ENCODE results near the gene FTSJ3. TPM values are rescaled to one million over a fixed set of nuclear protein-coding genes. Genes with fewer than 3 reads are reported as not detected.

FTSJ3 gene, protein sequence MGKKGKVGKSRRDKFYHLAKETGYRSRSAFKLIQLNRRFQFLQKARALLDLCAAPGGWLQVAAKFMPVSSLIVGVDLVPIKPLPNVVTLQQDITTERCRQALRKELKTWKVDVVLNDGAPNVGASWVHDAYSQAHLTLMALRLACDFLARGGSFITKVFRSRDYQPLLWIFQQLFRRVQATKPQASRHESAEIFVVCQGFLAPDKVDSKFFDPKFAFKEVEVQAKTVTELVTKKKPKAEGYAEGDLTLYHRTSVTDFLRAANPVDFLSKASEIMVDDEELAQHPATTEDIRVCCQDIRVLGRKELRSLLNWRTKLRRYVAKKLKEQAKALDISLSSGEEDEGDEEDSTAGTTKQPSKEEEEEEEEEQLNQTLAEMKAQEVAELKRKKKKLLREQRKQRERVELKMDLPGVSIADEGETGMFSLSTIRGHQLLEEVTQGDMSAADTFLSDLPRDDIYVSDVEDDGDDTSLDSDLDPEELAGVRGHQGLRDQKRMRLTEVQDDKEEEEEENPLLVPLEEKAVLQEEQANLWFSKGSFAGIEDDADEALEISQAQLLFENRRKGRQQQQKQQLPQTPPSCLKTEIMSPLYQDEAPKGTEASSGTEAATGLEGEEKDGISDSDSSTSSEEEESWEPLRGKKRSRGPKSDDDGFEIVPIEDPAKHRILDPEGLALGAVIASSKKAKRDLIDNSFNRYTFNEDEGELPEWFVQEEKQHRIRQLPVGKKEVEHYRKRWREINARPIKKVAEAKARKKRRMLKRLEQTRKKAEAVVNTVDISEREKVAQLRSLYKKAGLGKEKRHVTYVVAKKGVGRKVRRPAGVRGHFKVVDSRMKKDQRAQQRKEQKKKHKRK
- total RNA-seq: 60.9 and 67.0 TPM in 2 replicates

DNA sequence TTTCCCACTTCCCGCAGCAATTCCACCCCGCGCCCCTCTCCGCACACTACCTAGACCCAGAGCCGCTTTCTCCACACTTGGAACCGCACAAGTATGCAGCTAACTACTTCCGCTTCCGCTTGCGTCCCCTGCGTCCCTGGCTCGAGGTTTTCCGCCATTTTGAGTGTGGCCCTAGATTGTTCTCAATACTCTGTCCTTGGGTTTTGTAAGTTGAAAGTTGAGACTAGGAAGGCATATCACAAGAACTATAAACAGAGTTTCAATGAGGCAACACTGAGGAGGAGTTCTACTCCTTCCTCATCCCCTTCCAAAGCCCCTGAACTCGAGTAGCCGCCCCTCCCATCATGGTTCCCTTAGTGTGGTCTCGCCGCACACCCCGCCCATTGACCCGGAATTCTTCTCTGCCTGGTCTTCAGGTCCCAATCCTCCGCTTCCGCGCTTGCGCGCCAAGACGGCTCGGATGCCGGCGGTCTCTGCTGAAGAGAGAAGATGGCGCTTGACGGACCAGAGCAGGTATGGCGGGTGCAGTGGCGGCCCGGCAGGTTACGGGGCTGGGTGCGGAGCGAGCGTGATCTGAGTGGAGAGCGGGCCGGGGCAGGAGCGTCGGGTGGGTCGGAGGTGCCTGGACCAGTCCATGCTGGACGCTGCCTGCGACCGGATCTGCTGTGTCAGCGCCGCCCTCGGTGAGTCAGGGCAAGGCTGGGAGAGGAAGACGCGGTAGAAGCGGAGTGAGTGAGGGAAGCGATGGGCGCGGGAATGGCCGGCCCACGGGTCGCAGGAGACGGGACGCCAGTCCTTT, at the start of gene FTSJ3, which contains the start of gene PSMC5:
FTSJ3 (minus strand) TSS at position 662 of the 799 bp plus-strand sequence. CDS start 761 bp downstream, outside the sequence.
PSMC5 (plus strand) TSS at position 430 of the 799 bp plus-strand sequence; CDS start at position 490, 60 bp downstream.

DNA sequence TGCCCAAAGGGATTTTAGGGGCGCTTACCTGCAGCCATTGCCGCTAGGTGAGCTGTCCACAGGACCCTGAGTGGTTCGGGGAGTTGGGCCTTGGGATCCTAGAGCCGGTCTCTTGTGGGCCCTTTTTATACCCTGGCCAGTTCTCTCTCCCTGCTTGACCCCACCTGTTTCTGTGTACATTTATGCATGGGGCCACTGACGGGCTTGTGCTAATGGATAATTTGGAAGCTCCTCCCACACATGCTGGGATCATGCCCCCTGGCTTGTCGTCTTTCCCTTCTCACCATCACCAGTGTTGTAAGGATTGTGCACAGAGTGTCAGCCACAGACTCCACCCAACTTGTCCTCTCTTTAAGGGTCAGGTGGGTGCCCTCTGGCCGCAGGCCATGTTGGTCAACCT, 46.1 kb upstream of the FTSJ3 start, which contains the start of gene CSH2:
CSH2 (minus strand) TSS at position 101 of the 400 bp plus-strand sequence; CDS start at position 38, 63 bp downstream.

DNA sequence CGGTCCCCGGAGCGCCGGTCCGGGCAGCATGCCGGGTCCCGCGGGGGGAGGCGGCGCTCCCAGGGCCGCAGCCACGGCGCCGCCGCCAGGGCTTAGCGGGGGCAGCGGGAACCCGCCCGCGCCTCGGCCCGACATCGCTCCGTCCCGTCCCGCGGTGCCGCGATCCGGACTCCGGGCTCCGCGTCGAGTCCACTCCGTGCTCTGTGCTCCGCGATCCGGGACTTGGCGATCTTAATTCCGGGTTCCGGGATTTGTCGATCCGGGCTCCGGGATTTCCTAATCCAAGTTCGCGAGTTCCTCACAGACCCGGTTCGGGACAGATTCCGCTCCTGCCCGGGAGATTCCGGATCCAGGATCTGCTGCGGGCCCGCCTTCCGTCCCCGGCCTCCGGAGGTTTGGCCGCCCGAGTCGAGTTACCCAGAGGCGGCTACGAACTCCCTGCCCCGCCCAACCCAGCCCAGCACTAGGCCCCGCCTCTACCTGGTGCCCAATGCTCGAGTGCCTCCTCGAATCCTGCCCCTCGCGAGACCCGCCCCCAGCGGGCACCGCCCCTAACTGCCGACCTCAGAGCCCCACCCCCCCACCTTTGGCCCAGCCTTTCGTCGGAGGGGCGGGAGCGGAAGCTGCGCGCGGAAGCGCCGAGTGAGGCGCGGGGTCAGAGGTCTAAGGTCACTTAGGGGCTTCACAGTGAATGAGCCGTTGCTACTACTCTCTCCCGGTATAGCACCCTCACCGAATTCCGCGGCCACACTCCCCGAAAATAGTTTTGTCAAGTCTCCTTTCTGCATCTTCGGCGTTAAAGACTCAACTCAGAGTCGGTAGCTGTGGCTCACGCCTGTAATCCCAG, 15.3 kb upstream of the FTSJ3 start, which contains the start of gene SMARCD2:
SMARCD2 (minus strand) TSS at position 146 of the 847 bp plus-strand sequence; CDS start at position 135, 11 bp downstream.

DNA sequence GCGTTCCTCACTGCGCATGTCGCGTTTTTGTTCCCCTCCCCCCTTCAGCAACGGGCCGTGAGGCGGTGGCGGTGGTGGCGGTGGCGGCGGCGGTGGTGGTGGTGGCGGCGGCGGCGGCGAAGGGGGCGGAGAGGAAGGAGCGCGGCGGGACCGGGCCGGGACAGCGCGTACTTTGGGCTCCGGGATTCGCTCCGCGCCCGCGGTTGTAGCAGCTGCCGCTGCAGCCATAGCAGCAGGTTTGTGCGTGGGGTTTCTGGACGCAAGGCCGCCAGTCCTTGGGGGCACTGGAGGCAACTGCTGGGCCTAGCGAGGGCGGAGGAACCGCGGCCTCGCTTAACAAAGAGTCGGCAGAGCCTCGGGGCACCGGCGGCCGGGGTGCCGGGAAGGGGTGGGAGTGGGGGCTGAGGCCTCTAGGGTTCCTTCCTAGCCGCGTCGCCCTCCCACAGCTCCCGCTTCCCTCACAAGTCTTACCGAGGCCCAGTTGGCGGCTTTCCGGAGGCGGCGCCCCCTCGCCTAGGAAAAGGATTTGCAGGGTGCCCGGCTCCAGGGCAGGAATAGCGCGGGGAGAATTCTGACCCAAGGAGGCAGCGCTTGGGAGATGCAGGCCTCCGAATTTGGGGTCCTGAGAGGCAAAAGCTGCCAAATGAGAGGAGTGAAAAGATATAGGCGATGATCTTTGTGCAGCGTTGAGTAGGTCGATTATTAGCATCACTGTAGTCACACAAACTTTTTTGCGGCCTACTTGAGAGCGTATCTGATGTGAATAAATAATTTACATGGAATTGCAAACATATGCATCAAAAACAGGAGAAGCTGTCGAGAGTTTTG, 53.1 kb downstream of the FTSJ3 start, which contains the start of gene DDX42:
DDX42 (plus strand) TSS at position 30 of the 828 bp plus-strand sequence. CDS start 12,880 bp downstream, outside the sequence.

DNA sequence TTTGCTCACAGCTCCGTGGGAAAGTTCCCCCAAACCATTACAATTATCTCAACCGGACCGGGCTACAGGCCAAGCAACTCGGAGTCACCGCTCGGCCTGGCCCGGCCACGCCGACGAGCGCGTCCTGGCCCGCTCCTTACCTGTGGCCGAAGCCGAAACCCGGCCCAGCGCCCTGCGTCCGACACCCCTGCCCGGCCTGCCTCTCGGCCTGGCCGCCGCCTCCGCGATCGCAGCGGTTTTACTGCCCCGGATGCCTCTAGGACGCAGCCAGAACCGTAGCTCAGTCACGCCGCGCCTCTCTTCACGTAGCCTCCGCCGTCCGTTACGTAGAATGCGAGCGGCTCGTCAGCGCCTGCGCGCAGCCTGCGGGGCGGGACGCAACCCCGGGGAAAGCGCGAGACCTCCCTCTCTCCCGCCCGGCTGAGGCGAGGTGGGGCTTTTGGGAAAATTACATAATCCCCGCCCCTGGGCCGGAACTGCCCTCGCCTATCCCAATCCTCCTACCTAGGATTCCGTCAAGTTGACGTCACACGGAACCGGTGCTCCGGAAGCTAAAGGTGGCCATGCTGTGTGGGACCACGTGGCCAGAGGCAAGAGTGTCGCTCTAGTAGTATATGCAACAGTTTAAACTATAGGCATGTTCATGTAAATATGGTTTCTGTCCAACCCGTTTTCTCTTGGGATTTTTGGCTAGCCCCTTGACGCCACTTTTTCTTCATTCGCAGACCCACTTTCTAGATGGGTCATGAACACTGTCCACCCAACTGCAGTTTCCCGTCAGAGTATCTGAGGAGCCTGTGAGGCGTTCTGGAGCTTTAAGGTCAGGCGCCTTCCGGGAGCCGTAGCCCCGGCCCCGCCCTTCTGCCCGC, 54.0 kb downstream of the FTSJ3 start, which contains the start of gene CCDC47:
CCDC47 (minus strand) TSS at position 326 of the 869 bp plus-strand sequence. CDS start 7,422 bp downstream, outside the sequence.

Other genes with a start within 250 kb of the FTSJ3 start
- 15.1 and 16.9 TPM in 2 replicates for gene TACO1, start 226.8 kb downstream of the FTSJ3 start, total RNA-seq
- 87.6 and 132 TPM in 2 replicates for gene MAP3K3, start 205.2 kb downstream of the FTSJ3 start, total RNA-seq
- 16.8 and 47.2 TPM in 2 replicates for gene LIMD2, start 127.5 kb downstream of the FTSJ3 start, total RNA-seq
- 11.2 and 34.4 TPM in 2 replicates for gene STRADA, start 85.9 kb downstream of the FTSJ3 start, total RNA-seq
- 55.9 and 156 TPM in 2 replicates for gene CCDC47, start 54.1 kb downstream of the FTSJ3 start, total RNA-seq
- 42.3 and 118 TPM in 2 replicates for gene DDX42, start 53.5 kb downstream of the FTSJ3 start, total RNA-seq
- gene PSMC5, start 232 bp downstream of the FTSJ3 start, total RNA-seq: 75.3 and 103 TPM in 2 replicates
- 55.8 and 65.7 TPM in 2 replicates for gene SMARCD2, start 15.0 kb upstream of the FTSJ3 start, total RNA-seq
- not detected in 2 replicates for gene CSH2, start 46.0 kb upstream of the FTSJ3 start, total RNA-seq
- not detected in 2 replicates for gene GH2, start 54.3 kb upstream of the FTSJ3 start, total RNA-seq
- not detected in 2 replicates for gene CSH1, start 68.9 kb upstream of the FTSJ3 start, total RNA-seq
- gene CSHL1, start 83.6 kb upstream of the FTSJ3 start, total RNA-seq: not detected in 2 replicates
- gene GH1, start 91.2 kb upstream of the FTSJ3 start, total RNA-seq: not detected in 2 replicates
- gene CD79B, start 104.7 kb upstream of the FTSJ3 start, total RNA-seq: 1.1 and 13.4 TPM in 2 replicates
- under 0.01 TPM in 2 replicates for gene SCN4A, start 145.3 kb upstream of the FTSJ3 start, total RNA-seq
- 0.32 and 0.44 TPM in 2 replicates for gene PRR29, start 170.7 kb upstream of the FTSJ3 start, total RNA-seq
- gene ICAM2, start 193.0 kb upstream of the FTSJ3 start, total RNA-seq: 398 and 432 TPM in 2 replicates

All from bladder microvascular endothelial cell (primary cell).